ENCODE results near the gene HMGB3.
"Not testable (repeated sequence)": the region's sequence is repeated elsewhere in the genome, so short reads cannot be mapped to it uniquely, and the experiment has no call there.

The HMGB3 gene

DNA sequence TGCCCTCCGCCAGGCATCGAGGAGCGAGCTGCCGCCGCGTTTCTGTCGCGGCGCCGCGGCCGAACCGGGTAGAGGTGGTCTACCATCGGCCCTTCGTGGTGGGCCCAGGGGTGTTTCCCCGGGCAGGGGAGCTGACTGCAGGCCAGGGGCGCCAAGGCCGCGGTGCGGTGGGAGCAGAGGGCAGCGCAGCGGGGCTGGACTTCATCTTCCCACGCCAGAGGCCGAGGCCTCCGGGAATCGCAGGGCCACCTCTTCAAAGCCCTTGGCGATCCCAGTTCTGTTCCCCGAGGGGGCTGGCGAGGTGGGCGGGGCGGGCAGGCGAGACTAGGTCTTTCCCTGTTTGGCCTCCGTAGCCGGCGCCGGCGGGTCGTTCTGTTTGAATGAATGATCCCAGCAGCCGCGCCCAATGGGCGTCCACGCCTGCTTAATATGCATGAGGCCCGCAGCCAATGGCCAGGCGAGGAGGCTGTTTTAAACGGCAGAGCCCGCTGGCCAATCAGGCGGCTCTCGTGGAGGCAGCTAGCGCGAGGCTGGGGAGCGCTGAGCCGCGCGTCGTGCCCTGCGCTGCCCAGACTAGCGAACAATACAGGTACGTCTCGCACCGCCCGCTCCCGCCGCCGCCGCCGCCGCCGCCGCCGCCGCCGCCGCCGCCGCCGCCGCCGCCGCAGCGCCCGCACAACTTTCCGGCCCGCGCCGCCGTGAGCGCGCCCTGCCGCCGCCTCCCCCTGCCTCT is at the start of gene HMGB3:
HMGB3 (plus strand) TSS at position 548 of the 733 bp plus-strand sequence. CDS start 2,265 bp downstream, outside the sequence.
- DNase-seq: peak; percentile 66 to 72

DNA sequence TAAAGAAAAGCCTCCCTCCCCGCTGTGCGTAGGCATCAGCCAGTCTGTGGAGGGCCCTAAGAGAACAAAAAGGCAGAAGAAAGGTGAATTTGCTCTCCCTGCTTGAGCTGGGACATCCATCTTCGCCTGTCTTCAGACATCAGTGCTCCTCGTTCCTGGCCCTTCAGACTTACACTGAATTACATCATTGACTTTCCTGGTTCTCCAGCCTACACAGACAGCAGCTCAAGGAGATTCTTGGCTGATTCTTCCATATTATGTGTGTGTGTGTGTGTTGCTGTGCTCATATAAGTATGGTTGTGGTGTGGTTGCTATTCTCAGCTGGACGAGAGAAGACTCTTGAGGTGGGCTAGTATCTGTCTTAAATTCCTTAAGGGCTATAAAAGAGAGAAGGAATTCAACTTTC is 49.2 kb upstream of the HMGB3 start:
- no peak for DNase-seq

DNA sequence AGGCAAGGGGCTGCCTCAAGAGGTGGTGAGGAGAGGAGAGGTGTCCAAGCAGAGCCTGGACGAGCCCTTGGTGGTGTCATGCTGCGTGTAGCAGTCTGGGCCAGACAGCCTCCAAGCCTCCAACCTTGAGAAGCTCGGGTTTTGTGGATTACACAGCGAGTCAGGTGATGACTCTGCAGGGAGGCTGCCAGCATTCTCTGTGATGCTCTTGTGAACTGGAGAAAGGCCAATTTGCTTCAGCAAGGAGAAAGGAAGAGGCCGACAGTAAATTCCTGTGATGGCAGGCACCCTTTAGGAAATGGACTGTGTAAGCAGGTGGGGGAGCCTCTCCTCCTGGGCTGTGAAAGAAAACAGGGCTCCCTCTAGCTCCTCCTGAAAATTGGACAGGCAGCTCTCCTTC is 48.7 kb upstream of the HMGB3 start:
- DNase-seq: no peak

DNA sequence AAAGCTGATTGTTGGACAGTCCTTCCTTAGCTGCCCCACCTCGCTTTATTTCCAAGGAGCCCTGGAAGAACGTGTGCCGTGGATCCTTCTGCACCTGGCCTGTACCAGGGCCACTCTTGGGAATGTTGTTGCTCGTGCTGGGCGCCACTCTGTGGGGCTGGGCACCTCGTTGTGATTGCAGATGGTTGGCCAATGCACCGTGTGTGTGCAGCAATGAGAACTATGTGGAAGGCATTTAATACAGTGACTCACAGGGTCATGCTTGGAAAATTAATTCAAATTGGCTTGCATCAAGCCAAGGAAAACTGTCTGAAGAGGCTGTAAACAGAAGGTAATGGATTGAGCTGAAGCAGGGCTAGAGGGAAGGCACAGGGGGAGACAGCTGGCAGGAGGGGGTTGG is 47.7 kb upstream of the HMGB3 start:
- no peak for DNase-seq

DNA sequence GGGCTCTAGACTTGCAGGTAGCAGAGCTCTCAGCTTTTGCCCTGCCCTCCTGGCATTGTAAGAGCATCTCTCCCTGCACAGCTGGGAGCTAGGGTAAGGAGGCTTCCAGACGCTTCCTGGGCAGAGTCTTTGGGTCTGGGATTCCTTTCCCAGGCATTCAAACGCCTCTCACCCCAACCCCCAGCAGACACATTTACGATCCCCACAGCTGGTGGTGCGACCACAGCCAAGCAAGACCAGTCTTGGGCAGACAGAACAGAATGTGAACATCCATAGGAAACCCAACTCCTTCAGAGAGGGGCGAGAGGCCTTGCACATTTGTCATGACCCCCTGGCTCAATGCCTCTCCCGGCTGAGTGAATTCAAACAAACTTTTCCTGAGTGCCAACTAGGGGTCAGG is 46.6 kb upstream of the HMGB3 start:
- no peak for DNase-seq

DNA sequence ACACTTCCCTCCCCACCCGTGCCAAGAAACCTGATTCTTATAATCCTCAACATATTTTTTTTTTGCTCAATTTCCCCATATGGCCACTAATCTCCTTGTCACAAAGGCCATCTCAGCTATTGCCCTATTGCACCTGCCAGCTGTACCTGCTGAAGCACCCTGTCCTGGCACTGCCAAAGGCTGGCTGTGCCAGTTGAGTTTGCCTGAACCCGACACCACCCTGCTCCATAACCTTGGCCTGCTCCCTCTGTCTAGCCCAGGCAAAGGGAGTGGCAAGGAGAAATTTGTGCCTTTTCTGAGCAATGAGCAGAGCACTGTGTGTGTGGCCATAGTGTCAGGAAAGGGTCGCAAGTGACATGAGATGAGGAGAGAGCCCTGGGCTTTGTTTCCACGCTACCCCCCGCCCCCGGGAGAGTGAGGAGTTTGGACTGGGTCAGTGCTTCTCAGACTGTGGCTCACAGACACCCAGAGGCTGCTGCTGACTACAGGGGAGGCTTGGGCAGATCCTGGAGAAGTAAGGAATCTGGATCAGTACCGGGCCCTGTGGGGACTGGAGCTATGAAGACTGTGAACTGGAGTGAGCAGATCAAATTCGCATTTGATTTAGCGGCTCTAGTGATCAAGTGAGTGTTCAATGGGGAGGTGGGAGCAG is 42.2 kb upstream of the HMGB3 start:
- DNase-seq: no peak

DNA sequence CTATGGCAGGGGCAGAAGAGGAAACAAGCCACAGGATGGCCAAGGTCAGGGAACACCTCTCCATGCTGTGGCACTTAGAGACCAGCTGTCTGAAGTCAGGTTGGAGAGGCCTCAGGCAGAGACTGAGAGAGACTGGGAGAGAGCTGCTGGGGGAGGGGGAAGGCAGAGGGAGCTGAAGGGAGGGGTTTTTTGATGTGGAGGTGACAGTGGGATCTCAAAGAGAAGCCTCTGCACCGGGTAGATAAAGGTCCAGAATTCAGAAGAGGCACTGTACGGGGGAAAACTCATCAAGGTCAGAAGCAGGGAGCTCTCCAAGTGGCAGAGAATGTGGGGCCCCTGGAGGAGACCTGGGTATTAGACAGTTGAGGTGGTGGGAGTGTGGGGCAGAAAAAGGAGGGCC is 41.6 kb upstream of the HMGB3 start:
- DNase-seq: no peak

DNA sequence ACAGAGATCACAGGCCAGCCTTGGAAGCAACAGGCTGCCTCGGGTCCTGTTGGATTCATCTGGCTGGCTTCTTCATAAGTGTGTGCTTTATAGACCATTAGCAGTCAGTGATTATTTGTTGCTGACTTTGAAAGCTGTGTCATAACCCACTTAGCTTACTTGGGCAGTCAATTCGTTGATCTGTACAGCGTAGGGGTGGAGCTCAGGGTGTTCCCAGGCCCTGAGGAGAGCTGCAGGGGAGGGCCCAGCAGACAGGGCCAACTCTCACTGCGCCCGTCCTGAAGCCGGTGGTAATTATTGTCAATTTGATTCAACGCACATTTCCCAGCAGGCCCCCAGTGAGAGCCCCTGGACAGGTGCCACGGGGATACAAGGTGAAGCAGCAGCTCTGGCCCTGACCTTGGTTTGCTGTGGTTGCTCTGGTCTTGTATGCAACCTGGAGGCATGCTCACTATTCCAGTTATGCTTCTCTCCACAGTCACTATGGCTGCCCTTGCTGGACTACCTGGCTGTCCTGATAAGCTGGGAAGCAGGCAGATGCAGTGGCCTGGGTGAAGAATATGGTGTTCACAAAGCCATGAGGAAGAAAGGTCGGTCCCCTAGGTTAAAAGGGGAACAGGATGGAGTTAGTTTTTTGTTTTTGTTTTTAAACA is 40.1 kb upstream of the HMGB3 start:
- no peak for DNase-seq

DNA sequence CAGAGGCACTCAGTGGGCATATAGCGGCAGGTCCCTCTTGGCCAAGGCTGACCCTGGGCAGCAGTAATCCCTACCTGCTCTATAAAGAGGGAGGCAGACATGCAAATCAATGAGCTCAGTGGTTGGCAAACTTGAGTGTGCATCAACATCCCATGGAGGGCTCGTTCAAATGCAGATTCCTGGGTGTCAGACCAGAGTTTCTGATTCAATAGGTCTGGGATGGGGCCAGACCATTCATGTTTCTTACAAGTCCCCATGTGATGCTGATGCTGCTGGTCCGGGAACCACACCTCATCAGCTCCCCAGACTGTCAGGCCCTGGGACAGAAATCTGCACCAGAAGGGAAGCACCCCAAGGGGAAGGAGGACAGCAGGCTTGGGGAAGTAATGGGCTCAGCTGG is 38.9 kb upstream of the HMGB3 start:
- no peak for DNase-seq

DNA sequence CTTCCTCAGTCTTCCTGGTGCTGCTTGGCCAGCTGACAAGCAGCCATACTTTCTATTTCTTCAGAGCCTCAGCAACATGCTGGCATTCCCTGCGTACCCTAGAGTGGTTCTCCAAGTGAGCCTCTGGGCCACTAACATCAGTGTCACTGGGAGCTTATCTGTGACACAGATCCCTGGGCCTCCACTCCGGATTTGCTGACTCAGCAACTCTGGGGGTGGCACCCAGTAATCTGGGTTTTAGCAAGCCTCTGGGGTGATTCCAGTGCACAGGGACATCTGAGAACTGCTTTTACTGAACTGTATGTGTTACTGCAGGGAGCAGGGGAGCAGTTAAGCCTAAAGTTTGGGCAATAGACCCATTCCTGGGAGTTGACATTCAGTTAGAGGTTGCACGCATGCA is 28.2 kb upstream of the HMGB3 start:
- DNase-seq: no peak

DNA sequence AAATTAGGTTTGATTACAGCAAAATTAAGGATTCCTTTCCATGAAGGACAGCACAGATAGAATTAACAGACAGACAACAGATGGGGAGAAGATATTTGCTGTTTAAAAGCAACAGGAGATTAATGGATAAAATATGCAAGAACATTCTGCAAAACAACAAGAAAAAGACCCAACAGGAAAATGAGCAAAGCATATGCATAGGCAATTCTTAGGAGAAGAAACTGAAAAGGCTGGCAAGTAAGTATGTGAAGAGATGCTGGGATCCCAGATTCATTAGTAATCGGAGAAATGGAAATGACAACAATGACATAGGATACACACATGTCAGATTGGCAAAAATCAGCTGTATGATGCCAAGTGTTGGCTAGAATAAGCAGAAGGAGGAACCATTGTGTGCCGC is 27.5 kb upstream of the HMGB3 start:
- DNase-seq: no peak

DNA sequence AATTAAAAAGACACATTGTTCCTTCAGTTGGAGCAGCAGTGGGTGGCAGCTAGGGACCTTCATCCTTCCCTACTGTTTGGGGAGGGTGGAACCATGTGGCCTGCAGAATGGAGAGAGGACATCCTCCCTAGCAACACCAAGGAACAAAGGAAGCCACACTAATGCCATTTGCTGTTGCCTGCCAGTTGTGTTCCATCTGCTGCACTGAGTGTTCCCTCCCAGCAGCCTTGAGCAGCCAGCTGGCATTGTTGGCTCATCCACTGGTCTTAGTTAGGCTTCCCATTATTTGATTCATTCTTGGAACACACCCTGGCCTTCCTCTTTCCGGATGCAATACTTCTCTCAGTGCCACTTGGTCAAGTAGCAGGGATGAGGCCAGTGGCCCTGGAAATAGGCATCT is 25.0 kb upstream of the HMGB3 start:
- DNase-seq: no peak

DNA sequence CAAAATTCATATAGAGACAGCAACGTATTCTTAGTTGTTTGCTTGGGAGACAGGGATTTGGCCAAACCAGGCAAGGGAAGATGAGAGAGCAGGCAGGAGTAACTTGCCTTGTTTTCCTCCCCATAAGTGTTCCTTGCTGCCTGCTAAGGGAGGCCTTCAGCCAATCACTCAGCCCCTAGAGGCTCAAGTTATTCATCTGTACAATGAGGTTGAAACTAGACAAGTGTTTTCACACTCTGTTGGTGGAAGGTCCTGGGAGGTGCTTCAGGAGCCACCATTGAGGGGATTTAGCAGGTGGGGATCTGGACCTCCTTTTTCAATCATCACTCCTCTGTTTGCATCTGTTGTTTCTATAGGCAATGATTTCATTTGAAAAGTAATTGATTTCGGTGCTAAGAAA is 23.6 kb upstream of the HMGB3 start:
- no peak for DNase-seq

DNA sequence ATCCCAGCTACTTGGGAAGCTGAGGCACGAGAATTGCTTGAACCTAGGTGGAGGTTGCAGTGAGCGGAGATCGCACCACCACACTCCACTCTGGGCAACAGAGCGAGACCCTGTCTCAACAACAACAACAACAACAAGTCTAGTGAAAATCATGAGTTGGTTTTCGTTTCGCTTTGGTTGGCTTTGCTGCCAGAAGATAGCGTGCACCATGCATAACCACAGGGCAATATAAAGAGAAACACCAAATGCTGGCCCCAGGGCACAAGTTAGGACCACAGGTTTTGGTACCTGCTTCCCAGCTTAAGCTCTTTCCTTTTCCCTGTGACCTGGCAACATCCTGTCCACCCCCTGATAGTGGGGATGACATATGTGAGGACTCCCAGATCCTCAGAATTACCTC is 21.5 kb upstream of the HMGB3 start:
- DNase-seq: no peak

DNA sequence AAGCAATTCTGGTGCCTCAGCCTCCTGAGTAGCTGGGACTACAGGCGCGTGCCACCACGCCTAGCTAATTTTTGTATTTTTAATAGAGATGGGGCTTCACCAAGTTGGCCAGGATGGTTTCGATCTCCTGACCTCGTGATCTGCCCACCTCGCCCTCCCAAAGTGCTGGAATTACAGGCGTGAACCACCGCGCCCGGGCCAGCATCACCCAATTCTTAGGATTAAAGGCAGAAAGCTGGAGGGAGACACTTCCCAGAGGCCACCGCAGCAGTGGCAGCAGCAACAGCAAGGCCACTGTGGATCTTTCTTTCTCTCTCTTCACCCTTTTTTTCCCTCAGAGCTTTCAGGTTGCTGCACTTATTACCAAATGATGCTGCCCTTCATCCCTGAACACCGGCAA is 18.7 kb upstream of the HMGB3 start:
- not testable (repeated sequence) for DNase-seq

DNA sequence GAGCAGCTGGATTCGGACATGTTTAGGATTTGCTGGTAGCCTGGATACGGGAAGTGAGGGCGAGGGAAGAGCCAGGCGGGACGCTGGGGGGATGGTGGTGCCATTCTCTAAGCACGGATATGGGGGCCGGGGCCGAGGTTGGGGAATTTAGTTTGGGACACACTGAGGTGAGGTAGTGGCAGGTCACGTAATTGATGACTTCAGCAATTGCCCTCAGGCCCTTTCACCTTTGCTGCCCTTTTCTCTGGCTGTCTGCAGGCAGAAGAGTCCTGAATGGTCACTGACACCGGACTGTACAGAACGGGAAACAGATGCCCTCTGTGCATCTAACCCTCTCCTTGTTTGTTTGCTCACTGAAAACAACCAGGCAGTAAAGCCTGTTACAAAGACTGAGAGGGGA is 16.9 kb upstream of the HMGB3 start:
- no peak for DNase-seq

DNA sequence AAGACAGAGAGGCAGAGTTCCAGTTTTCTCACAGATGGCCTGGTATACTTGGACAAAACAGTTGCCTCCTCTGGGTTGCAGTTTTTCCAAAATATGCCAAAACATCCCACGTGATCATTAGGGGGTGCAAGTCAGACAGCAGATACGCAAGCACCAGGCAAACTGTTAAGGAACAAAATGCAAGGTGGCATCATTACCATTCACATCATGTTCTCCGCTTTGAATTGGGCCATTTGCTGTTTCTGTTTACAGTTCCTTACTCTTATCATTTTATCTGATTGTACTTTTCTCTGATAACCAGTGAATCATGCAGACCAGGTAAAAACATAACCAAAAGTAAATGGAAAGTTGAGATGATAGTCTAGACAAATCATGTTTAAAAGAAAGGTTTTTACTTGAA is 16.4 kb upstream of the HMGB3 start:
- DNase-seq: no peak

DNA sequence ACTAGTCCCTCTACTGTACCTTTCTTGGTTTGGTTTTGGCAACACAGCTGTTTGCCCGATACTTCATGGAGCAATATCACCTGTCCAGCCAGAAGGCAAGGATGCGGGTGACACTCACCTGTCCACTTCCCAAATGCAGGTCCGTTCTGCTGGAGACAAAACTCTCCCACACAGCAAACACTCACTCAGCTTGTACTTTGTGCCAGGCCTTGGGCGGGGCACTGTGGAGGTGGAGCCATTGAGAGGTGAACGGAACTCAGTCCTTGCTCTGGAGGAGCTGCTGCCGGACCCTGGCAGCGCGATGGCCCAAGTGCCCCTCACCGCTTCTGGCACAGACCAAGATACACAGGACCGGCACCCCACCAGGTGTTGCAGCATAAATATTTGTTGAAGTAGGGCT is 15.3 kb upstream of the HMGB3 start:
- no peak for DNase-seq

DNA sequence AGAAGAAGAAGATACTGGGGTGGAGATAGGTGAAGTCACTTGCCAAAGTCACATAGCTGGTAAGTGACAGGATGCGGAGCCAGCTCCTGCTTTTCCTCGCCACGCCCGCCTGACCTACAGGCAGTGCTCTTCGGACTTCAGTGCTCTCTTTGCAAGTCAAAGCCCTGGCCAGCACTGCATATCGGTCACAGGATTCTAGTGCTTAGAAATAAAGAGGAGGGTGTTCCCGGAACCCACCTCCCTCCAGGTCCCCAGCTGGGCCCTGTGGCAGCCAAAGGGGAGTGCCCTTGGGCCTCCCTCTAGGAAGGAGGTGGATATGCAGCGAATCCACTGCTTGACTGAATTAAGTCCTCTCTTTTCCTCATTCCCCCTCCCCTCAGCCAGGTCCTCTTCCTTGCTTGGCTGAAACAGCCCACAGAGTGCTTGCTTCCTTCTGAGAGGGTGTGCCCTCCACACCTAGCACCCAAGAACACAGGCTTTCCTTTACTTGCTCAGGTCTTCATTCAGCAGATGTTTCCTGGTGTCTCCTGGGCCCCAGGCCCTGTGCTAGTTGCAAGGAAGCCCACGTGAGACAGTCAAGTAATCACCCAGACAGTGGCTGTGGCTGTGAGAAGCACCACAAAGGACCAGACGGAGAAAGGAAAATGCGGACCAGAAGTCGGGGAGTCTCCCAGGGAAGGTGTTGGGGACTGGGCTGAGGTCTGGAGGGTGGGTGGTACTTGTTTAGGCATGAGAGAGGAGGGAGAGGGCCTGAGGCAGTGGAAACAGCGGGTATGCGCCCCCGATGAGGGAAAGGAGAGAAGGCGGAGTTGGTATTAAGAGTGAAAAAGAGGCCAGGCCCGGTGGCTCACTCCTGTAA is 14.0 kb upstream of the HMGB3 start:
- DNase-seq: no peak

DNA sequence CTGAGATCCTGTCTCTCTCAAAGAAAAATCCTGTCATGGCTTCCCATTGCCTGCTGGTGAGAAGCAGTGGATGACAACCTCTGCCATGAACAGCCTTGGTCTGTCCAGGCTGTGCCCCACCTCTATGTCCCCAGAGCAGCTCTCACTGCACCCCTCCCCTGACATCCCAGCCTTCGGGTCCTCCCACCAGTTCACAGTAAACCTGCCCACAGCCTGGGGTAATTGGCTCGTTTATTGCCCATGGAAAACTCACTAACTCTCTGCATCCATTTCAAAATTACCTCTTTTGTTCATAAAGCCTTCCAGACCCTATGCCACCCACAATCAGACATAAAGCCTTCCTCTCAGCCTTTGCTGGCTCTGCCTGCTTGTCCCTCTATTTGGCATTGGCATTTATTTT is 10.7 kb upstream of the HMGB3 start:
- DNase-seq: no peak

DNA sequence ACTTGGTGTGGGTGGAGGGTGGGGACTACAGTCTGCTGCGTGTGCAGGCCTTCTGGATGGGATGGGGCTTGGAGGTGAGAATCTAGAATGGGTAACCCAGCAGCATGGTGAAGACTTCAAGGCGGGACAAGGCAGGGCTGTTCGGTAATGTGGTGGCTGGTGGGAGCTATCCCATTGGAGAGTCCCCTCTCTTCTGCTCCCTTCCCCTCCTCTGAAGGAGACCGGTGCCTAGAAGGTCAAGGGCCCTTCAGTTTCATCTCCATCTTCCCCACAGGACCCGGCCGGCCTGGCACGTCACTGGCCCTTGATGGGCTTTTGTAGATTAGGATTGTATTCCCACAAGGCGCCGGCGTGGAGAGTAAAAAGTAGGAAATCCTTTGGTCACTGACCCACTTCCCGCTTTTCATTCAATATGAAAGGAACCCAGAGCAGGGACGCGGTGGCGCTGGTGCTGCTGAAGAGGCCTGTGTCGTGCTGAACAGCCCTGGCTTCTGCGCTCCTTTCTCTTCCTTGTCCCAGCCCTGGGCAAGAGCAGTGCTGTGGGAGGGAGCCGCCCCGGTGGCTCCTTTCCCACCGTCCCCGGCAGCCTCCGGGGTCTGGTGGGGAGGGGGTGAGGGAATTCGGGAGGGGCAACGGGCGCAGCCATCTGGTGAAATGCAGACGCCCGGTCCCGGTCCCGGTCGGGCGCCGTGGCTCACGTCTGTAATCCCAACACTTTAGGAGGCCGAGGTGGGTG is 7.3 kb upstream of the HMGB3 start:
- no peak for DNase-seq

DNA sequence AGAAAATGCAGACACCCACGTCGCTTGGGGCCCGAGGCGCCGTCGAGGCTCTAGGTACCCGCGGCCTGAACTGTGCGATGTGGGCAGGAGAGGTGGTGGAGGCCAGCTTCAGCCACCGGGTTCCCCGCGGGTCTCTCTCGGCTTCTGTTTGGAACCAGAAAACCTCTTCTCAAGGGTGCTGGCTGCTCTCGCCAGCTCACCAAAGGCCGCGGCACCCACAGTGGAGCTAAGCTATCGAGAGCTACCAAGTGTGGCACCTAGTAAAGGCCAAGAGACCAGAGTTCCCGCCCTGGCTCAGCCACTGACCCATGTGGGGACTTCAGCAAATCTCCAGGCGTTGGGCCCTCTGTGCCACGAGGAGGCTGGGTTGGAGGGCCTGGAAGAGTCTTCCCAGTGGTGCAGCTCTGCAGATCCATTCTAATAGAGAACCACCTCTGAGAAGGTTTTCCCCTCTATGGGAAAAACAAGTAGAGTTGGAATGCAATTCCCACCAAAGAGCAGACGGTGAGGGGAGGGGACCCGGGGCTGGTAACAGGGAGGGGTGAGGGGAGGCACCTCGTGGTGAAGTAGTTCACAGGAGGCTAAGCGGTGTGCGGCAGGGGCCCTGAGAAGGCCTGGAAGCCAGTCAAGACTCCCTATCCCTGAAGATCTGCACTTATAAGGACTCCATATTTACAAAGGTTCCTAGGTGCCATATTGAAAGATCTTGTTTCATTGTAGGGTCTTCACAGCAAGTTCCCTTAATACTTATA is 5.5 kb upstream of the HMGB3 start:
- DNase-seq: no peak
